H1 (cell line): ENCODE results near the gene CCDC93. TPM values are rescaled to one million over a fixed set of nuclear protein-coding genes. Genes with fewer than 3 reads are reported as not detected.

Source experiments
- CTCF ChIA-PET: fragments of 300-600 bp; sonication (Branson Sonifier 250); formaldehyde crosslinking; loops from one replicate; lab custom pipeline; 2021; ENCODE audit not compliant: partially characterized antibody; lab: Charles Lee
- POLR2A ChIA-PET: fragments of 300-600 bp; sonication (Branson Sonifier 250); formaldehyde crosslinking; loops from one replicate; lab custom pipeline; 2021; ENCODE audit warnings: inconsistent platforms; ENCODE audit not compliant: partially characterized antibody; lab: Charles Lee
- DNase-seq, 2 experiments: peaks; one replicate each; pipeline versions ENCODE4 v3.0.0 to v3.0.0-alpha.2; 2010 to 2022; ENCODE audit warnings: low spot score in 2 of 2, low read depth in 1 of 2, mixed read lengths in 1 of 2
- FAIRE-seq: peaks from 2 replicates; lab custom pipeline; 2011; peaks lifted over from hg19 to GRCh38; lab: Jason Lieb, UNC
- H2AFZ ChIP-seq: 2 replicates; pipeline ENCODE4 v1.8.1; 2012; ENCODE audit warnings: low read length, inconsistent platforms
- H2AK5ac ChIP-seq: 2 replicates; pipeline ENCODE4 v1.6.1; 2013; ENCODE audit warnings: low read depth, low read length
- H2BK120ac ChIP-seq: replicated peaks from 2 replicates; pipeline ENCODE3; 2013; ENCODE audit warnings: low read depth, low read length, inconsistent platforms
- H2BK12ac ChIP-seq: 2 replicates; pipeline ENCODE4 v1.6.1; 2013; ENCODE audit warnings: low read depth, low read length
- H2BK15ac ChIP-seq: 2 replicates; pipeline ENCODE4 v1.6.1; 2013; ENCODE audit warnings: low read length
- H2BK20ac ChIP-seq: 2 replicates; pipeline ENCODE4 v1.6.1; 2013; ENCODE audit warnings: low read length
- H2BK5ac ChIP-seq: 2 replicates; pipeline ENCODE4 v1.6.1; 2013; ENCODE audit warnings: low read depth, low read length
- H3K14ac ChIP-seq: 2 replicates; pipeline ENCODE4 v1.6.1; 2013; ENCODE audit warnings: inconsistent platforms; ENCODE audit not compliant: insufficient read length
- H3K18ac ChIP-seq: 2 replicates; pipeline ENCODE4 v1.6.1; 2013; ENCODE audit warnings: low read length; ENCODE audit errors: extremely low read depth
- H3K23ac ChIP-seq: 2 replicates; pipeline ENCODE4 v1.6.1; 2013; ENCODE audit warnings: inconsistent platforms; ENCODE audit not compliant: insufficient read length
- H3K23me2 ChIP-seq: 2 replicates; pipeline ENCODE4 v1.6.1; 2013; ENCODE audit warnings: low read depth, low read length
- H3K27ac ChIP-seq: 2 replicates; pipeline ENCODE4 v1.6.1; 2011; ENCODE audit warnings: low read depth, low read length, inconsistent platforms
- H3K27me3 ChIP-seq, 4 experiments: replicated peaks in 1 of 4; 1 replicate in 1 of 4; 2 replicates in 3 of 4; pipeline versions ENCODE4 v1.6.1 to v1.8.1; 2011 to 2013; ENCODE audit warnings: low read length in 3 of 4, mild to moderate bottlenecking in 3 of 4, inconsistent platforms in 2 of 4, mixed read lengths in 2 of 4, moderate library complexity in 1 of 4; ENCODE audit not compliant: control insufficient read depth in 3 of 4, insufficient read depth in 3 of 4; ENCODE audit errors: extremely low read depth in 1 of 4
- H3K36me3 ChIP-seq, 4 experiments: 2 replicates each; pipeline versions ENCODE4 v1.6.1 to v1.8.1; 2011 to 2013; ENCODE audit warnings: mild to moderate bottlenecking in 4 of 4, low read length in 3 of 4, moderate library complexity in 2 of 4, control low read depth in 1 of 4, inconsistent platforms in 1 of 4; ENCODE audit not compliant: insufficient read depth in 4 of 4, control insufficient read depth in 2 of 4
- H3K4ac ChIP-seq: replicated peaks from 2 replicates; pipeline ENCODE3; 2013; ENCODE audit warnings: low read length, low read depth, mixed read lengths, inconsistent platforms; ENCODE audit not compliant: insufficient read length
- H3K4me1 ChIP-seq, 4 experiments: replicated peaks in 1 of 4; 1 replicate in 1 of 4; 2 replicates in 3 of 4; pipeline versions ENCODE4 v1.6.1 to v1.8.1; 2011 to 2013; ENCODE audit warnings: low read length in 3 of 4, inconsistent platforms in 2 of 4, mixed read lengths in 1 of 4; ENCODE audit not compliant: insufficient read depth in 4 of 4, control insufficient read depth in 3 of 4
- H3K4me2 ChIP-seq, 2 experiments: 2 replicates each; pipeline versions ENCODE4 v1.6.1 to v1.8.1; 2011 to 2013; ENCODE audit warnings: low read depth in 2 of 2, low read length in 2 of 2, control low read depth in 1 of 2, inconsistent platforms in 1 of 2, mild to moderate bottlenecking in 1 of 2; ENCODE audit not compliant: insufficient read depth in 1 of 2
- H3K4me3 ChIP-seq, 4 experiments: fragments of 200-600, 300-600 bp in 1 of 4; sonication (generic), shearing (Covaris generic), sonication (Bioruptor Twin) in 1 of 4; 2 replicates each; pipeline versions ENCODE4 v1.5.1 to v1.8.1; 2011 to 2016; ENCODE audit warnings: low read length in 4 of 4, low read depth in 3 of 4, control low read depth in 2 of 4, inconsistent platforms in 2 of 4, mild to moderate bottlenecking in 2 of 4, mixed read lengths in 1 of 4, moderate library complexity in 1 of 4; ENCODE audit not compliant: insufficient read depth in 2 of 4; ENCODE audit errors: extremely low read depth in 1 of 4
- H3K56ac ChIP-seq: replicated peaks from 2 replicates; pipeline ENCODE3; 2013; ENCODE audit warnings: low read depth, mild to moderate bottlenecking, mixed read lengths, low read length, inconsistent platforms; ENCODE audit not compliant: insufficient read length
- H3K79me1 ChIP-seq: 2 replicates; pipeline ENCODE4 v1.6.1; 2013; ENCODE audit warnings: low read depth, low read length, control low read depth
- H3K79me2 ChIP-seq, 2 experiments: 2 replicates each; pipeline versions ENCODE4 v1.6.1 to v1.8.1; 2012 to 2013; ENCODE audit warnings: low read length in 2 of 2, mild to moderate bottlenecking in 2 of 2, inconsistent platforms in 1 of 2; ENCODE audit not compliant: insufficient read depth in 2 of 2, control insufficient read depth in 1 of 2
- H3K9ac ChIP-seq, 4 experiments: replicated peaks in 1 of 4; 1 replicate in 1 of 4; 2 replicates in 3 of 4; pipeline versions ENCODE4 v1.6.1 to v1.8.1; 2011 to 2013; ENCODE audit warnings: low read depth in 3 of 4, low read length in 3 of 4, control low read depth in 2 of 4, mild to moderate bottlenecking in 2 of 4, moderate library complexity in 2 of 4, inconsistent platforms in 1 of 4; ENCODE audit errors: extremely low read depth in 1 of 4
- H3K9me3 ChIP-seq, 2 experiments: 2 replicates each; pipeline versions ENCODE4 v1.6.1 to v1.8.1; 2012 to 2013; ENCODE audit warnings: mild to moderate bottlenecking in 2 of 2, moderate library complexity in 2 of 2, control low read depth in 1 of 2, inconsistent platforms in 1 of 2, low read depth in 1 of 2, low read length in 1 of 2, mixed read lengths in 1 of 2; ENCODE audit not compliant: insufficient read depth in 2 of 2
- H4K20me1 ChIP-seq, 2 experiments: replicated peaks in 1 of 2; 2 replicates each; pipeline versions ENCODE3 to v1.8.1; 2011 to 2013; ENCODE audit warnings: inconsistent platforms in 2 of 2, low read length in 2 of 2, mild to moderate bottlenecking in 1 of 2; ENCODE audit not compliant: insufficient read depth in 2 of 2, control insufficient read depth in 1 of 2
- H4K5ac ChIP-seq: 2 replicates; pipeline ENCODE4 v1.6.1; 2013; ENCODE audit warnings: low read length, low read depth, mixed read lengths, inconsistent platforms; ENCODE audit not compliant: insufficient read length
- H4K8ac ChIP-seq: 2 replicates; pipeline ENCODE4 v1.8.0; 2013; ENCODE audit warnings: mild to moderate bottlenecking, moderate library complexity, low read length, inconsistent platforms; ENCODE audit not compliant: insufficient read depth; ENCODE audit errors: extremely low read depth
- H4K91ac ChIP-seq: replicated peaks from 2 replicates; pipeline ENCODE3; 2013; ENCODE audit warnings: low read length, mixed read lengths, inconsistent platforms; ENCODE audit not compliant: insufficient read length
- NRF1 ChIP-seq: IDR thresholded peaks from 2 replicates; pipeline ENCODE4 v1.6.1; 2011; ENCODE audit warnings: mild to moderate bottlenecking, low read depth, low read length, improper control_type of control experiment
- SP2 ChIP-seq: IDR thresholded peaks from 2 replicates; pipeline ENCODE4 v1.6.1; 2012; ENCODE audit warnings: mild to moderate bottlenecking, low read length, inconsistent platforms
- WGBS, 2 experiments: shearing (Covaris generic) in 1 of 2; methylation state at CpG; one replicate each; pipeline versions ENCODE4 v1.1.6 to v1.1.7; 2013 to 2015; ENCODE audit warnings: low lambda C conversion rate in 2 of 2, mixed read lengths in 2 of 2, inconsistent platforms in 1 of 2, low coverage in 1 of 2, missing lambda C conversion rate in 1 of 2; ENCODE audit not compliant: insufficient replicate concordance in 2 of 2, insufficient coverage in 1 of 2, insufficient read length in 1 of 2; ENCODE audit errors: extremely low coverage in 1 of 2, missing lambda C conversion rate in 1 of 2; 5-methylcytosine and 5-hydroxymethylcytosine counted together
- polyA plus RNA-seq, 7 experiments: library from polyadenylated mRNA; depleted of rRNA in 3 of 7; stranded (reverse) in 5 of 7; unstranded in 2 of 7; fragments of >200 nt in 5 of 7; fragments of 200-250 nt in 2 of 7; gene quantifications; 1 replicate in 5 of 7; 2 replicates in 1 of 7; 4 replicates in 1 of 7; pipeline versions ENCODE4 v1.2.1 to v1.2.3, GENCODE V29; 2011 to 2013; ENCODE audit warnings: missing spikeins in 2 of 7, mixed read lengths in 2 of 7
- total RNA-seq: library from RNA; stranded (reverse); fragmentation: NEBNext Ultra II Directional; extraction: Animal tissue kit (Norgen Biotek cat#: 25700); gene quantifications from 2 replicates; pipeline ENCODE4 v1.2.1, GENCODE V29; 2021
- TF ChIP-seq, protein P1 (sequence below): IDR thresholded peaks from 2 replicates; pipeline ENCODE4 v1.6.1; 2011; ENCODE audit warnings: low read depth, mild to moderate bottlenecking, low read length; ENCODE audit not compliant: insufficient read depth

The CCDC93 gene
- total and polyA plus RNA-seq, 2 of the 8 experiments (the other 6 are each of a cell fraction or from before 2014, with no cell fraction given), result 5.5 to 18.0 TPM

- Histone ChIP-seq H4K20me1 (no peaks in the 10 kb centered on the region), H3K9ac (no peak overlapping the region), H2BK120ac (no peak overlapping the region), H3K79me1 (no peaks in the 10 kb centered on the region), H3K36me3 (no peaks in the 10 kb centered on the region), H3K23me2 (no peaks in the 10 kb centered on the region), H3K4ac (no peak overlapping the region), H2BK12ac (no peak overlapping the region), H3K79me2 (no peaks in the 10 kb centered on the region), H3K23ac (no peak overlapping the region), H3K4me2 (no peak overlapping the region), H2BK15ac (no peak overlapping the region), H3K9me3 (no peaks in the 10 kb centered on the region), H2BK20ac (no peak overlapping the region), H4K5ac (no peak overlapping the region), H2AK5ac (no peak overlapping the region), H3K4me3 (no peak overlapping the region), H2BK5ac (no peak overlapping the region), H4K8ac (no peak overlapping the region), H3K56ac (no peak overlapping the region), H2AFZ (no peak overlapping the region), H3K18ac (no peak overlapping the region), H4K91ac (no peak overlapping the region), H3K27ac (no peak overlapping the region), H3K14ac (no peak overlapping the region), H3K27me3 (no peaks in the 10 kb centered on the region), H3K4me1 (no peaks in the 10 kb centered on the region)
- ChIA-PET CTCF (interaction anchor here (0.8 to 12.7 kb wide), 5 partner anchors 12 to 28 kb away, joined by 3 to 147 read pairs (median 6); no protein-coding TSS in a partner anchor), POLR2A (no interaction called here)
- 100% methylated on average over 1 of the region's 1 CpG; no CpG with 5 or more reads in 1 of the 2 experiments for WGBS, 2 experiments
- no peak for FAIRE-seq
- TF ChIP-seq, protein P1, sequence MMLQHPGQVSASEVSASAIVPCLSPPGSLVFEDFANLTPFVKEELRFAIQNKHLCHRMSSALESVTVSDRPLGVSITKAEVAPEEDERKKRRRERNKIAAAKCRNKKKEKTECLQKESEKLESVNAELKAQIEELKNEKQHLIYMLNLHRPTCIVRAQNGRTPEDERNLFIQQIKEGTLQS, result no peak
- TF ChIP-seq SP2 (no peak), NRF1 (no peak)
- no peak for DNase-seq
Measured at GRCh38 chr2:118045286-118045685, 31.4 kb upstream of the CCDC93 start.
